ENCODE data around the gene GPR137B.

Gene GPR137B

DNA sequence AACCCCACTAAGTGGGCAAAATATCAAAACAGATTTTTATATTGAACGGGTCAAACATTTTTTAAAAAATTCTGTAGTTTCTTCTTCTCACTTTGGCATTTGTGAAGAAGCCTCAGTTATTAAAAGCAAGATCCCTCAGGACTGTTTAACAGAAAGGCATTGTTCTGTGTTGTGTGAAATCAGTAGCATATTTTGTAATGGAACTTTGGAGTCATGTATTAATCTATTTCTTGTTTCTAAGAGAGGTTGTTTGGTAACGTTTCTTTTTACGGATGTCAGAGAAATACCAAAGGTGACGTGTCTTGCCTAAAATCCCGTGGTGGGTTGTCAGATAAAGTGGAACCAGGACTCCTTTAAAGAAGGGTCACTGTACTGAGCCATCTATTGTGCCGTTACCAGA is 23.7 kb downstream of the GPR137B start:
- no peak overlapping the region for H3K4me2 ChIP-seq (ENCODE audit: low read depth, low read length, poor library complexity, severe bottlenecking)
- no peak overlapping the region for H3K4me3 ChIP-seq (ENCODE audit: insufficient read depth, low read length, poor library complexity, severe bottlenecking)
- peaks cover 4% of the 10 kb centered on the region; the same call in 1 of the 2 replicates for H3K9me3 ChIP-seq (ENCODE audit: insufficient read depth, low read length)
- no peaks in the 10 kb centered on the region for H3K27me3 ChIP-seq (ENCODE audit: low read length)
- TF ChIP-seq, protein P1, sequence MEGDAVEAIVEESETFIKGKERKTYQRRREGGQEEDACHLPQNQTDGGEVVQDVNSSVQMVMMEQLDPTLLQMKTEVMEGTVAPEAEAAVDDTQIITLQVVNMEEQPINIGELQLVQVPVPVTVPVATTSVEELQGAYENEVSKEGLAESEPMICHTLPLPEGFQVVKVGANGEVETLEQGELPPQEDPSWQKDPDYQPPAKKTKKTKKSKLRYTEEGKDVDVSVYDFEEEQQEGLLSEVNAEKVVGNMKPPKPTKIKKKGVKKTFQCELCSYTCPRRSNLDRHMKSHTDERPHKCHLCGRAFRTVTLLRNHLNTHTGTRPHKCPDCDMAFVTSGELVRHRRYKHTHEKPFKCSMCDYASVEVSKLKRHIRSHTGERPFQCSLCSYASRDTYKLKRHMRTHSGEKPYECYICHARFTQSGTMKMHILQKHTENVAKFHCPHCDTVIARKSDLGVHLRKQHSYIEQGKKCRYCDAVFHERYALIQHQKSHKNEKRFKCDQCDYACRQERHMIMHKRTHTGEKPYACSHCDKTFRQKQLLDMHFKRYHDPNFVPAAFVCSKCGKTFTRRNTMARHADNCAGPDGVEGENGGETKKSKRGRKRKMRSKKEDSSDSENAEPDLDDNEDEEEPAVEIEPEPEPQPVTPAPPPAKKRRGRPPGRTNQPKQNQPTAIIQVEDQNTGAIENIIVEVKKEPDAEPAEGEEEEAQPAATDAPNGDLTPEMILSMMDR (IDR thresholded peaks at IDR 0.05; ENCODE audit: insufficient read depth, low read length, poor library complexity, severe bottlenecking): no peak
- TF ChIP-seq EZH2phosphoT487 (conservative IDR thresholded peaks at IDR 0.05; ENCODE audit: low read length): no peak
- no peak overlapping the region for H3K9ac ChIP-seq (ENCODE audit: low read length)
- H3K9me2 ChIP-seq (replicated peaks; ENCODE audit: insufficient read depth, low read length): no peaks in the 10 kb centered on the region
- H4K20me1 ChIP-seq (ENCODE audit: low read depth, low read length): no peaks in the 10 kb centered on the region
- H3K27ac ChIP-seq (ENCODE audit: low read depth, low read length): no peak overlapping the region
- H3F3A ChIP-seq (ENCODE audit: insufficient read depth): no peaks in the 10 kb centered on the region
- H3K79me2 ChIP-seq (ENCODE audit: insufficient read depth, low read length): no peaks in the 10 kb centered on the region; the same call in 1 of the 2 replicates
- no peaks in the 10 kb centered on the region for H3K36me3 ChIP-seq (ENCODE audit: low read length)
- no peak overlapping the region for H2AFZ ChIP-seq (ENCODE audit: low read depth, low read length, severe bottlenecking)

DNA sequence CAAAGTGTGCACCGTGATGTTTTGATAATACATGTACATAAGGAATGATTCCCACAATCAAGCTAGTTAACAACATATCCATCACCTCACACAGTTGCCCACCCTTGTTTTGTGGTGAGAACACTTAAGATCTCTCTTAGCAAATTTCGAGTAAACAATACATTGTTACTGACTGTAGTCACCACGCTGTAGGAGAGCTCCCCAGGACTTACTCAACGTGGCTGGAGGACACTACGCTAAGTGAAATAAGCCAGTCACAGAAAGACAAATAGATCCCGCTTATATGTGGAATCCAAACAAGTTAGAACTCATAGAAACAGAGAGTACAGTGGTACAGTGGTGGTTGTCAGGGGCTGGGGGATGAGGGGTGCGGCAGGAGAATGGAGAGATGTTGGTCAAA is 24.8 kb downstream of the GPR137B start:
- no peaks in the 10 kb centered on the region for H3F3A ChIP-seq (ENCODE audit: insufficient read depth)
- H3K4me2 ChIP-seq (ENCODE audit: low read depth, low read length, poor library complexity, severe bottlenecking): no peak overlapping the region
- H3K36me3 ChIP-seq (ENCODE audit: low read length): no peaks in the 10 kb centered on the region
- H3K9ac ChIP-seq (ENCODE audit: low read length): no peak overlapping the region
- no peaks in the 10 kb centered on the region for H3K27me3 ChIP-seq (ENCODE audit: low read length)
- no peaks in the 10 kb centered on the region for H4K20me1 ChIP-seq (ENCODE audit: low read depth, low read length)
- no peak overlapping the region for H3K27ac ChIP-seq (ENCODE audit: low read depth, low read length)
- no peaks in the 10 kb centered on the region for H3K9me2 ChIP-seq (replicated peaks; ENCODE audit: insufficient read depth, low read length)
- TF ChIP-seq EZH2phosphoT487 (conservative IDR thresholded peaks at IDR 0.05; ENCODE audit: low read length): no peak
- TF ChIP-seq, protein P1 (IDR thresholded peaks at IDR 0.05; ENCODE audit: insufficient read depth, low read length, poor library complexity, severe bottlenecking): no peak
- H3K9me3 ChIP-seq (ENCODE audit: insufficient read depth, low read length): no peaks in the 10 kb centered on the region
- no peaks in the 10 kb centered on the region; the same call in 1 of the 2 replicates for H3K79me2 ChIP-seq (ENCODE audit: insufficient read depth, low read length)
- no peak overlapping the region for H3K4me3 ChIP-seq (ENCODE audit: insufficient read depth, low read length, poor library complexity, severe bottlenecking)
- no peak overlapping the region for H2AFZ ChIP-seq (ENCODE audit: low read depth, low read length, severe bottlenecking)

DNA sequence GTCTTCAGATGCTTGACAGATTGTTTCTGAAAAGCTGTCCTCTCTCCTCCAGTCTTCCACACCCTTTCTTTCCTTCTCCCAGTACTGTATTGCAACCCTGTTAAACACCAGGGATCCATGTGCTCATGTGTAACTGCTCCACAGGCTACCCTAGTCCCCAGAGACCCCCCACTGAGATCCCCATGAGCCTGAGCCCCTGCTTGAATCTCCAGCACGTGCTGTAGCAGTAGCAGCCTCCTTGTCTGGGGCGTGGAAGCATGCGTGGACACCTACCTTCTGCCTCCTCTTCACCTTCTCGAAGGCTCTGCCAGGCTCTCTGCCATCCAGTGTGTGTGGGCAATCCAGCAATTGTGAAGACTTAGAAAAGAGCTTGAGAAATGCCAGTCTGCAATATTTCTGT is 25.2 kb downstream of the GPR137B start:
- Histone ChIP-seq H3K27ac (ENCODE audit: low read depth, low read length) (no peak overlapping the region), H3K27me3 (ENCODE audit: low read length) (no peaks in the 10 kb centered on the region), H3K9ac (ENCODE audit: low read length) (no peak overlapping the region), H3K9me3 (ENCODE audit: insufficient read depth, low read length) (no peaks in the 10 kb centered on the region), H2AFZ (ENCODE audit: low read depth, low read length, severe bottlenecking) (no peak overlapping the region), H3K9me2 (replicated peaks; ENCODE audit: insufficient read depth, low read length) (no peaks in the 10 kb centered on the region), H3K4me2 (ENCODE audit: low read depth, low read length, poor library complexity, severe bottlenecking) (no peak overlapping the region), H3K4me3 (ENCODE audit: insufficient read depth, low read length, poor library complexity, severe bottlenecking) (no peak overlapping the region), H3K36me3 (ENCODE audit: low read length) (no peaks in the 10 kb centered on the region), H3F3A (ENCODE audit: insufficient read depth) (no peaks in the 10 kb centered on the region), H3K79me2 (ENCODE audit: insufficient read depth, low read length) (no peaks in the 10 kb centered on the region; the same call in 1 of the 2 replicates), H4K20me1 (ENCODE audit: low read depth, low read length) (no peaks in the 10 kb centered on the region)
- TF ChIP-seq, protein P1 (IDR thresholded peaks at IDR 0.05; ENCODE audit: insufficient read depth, low read length, poor library complexity, severe bottlenecking): no peak
- no peak for TF ChIP-seq EZH2phosphoT487 (conservative IDR thresholded peaks at IDR 0.05; ENCODE audit: low read length)

All from SU-DHL-6 (cell line).